ENCODE measurements around the gene CAMTA1. TPM values are rescaled to one million over a fixed set of nuclear protein-coding genes. Genes with fewer than 3 reads are reported as not detected.

CAMTA1 gene
- total RNA-seq, 1 donor from 2014 or later, result 38.1 TPM

DNA sequence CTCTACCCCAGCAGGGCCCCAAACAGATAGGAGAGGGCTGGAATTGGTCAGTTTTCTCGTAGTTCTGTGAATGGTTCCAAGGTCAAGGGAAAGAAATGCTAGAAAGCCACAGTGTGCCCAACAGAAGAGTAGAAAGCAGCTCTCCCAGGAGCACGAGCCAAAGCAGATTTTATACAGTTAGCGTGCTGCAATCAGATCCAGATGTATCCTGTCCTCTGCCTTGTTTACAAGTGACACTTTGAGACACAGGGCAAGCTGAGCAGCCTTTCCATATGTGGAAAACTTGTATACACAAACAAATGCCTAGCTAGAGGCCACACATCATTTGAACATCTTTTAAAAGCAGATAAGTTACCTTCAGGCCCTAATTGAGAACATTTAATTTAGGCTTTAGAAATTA, 992.3 kb downstream of the CAMTA1 start:
- H3K4me3 ChIP-seq (ENCODE audit: low read length in 3 of 3), result no peak overlapping the region
- H3K9me3 ChIP-seq (ENCODE audit: control insufficient read depth in 3 of 3, low read length in 3 of 3), result no peaks in the 10 kb centered on the region
- H3K36me3 ChIP-seq (ENCODE audit: control insufficient read depth in 3 of 3, insufficient read depth in 3 of 3, low read length in 3 of 3), result peaks cover 22 to 43% (median 36%) of the 10 kb centered on the region in 3 donors
- H3K9ac ChIP-seq (ENCODE audit: low read depth in 1 of 3, low read length in 3 of 3), result no peak overlapping the region
- peaks cover 0 to 7% (median 0%) of the 10 kb centered on the region in 3 donors for H3K4me1 ChIP-seq (ENCODE audit: control insufficient read depth in 3 of 3, insufficient read depth in 3 of 3, low read length in 3 of 3)
- H3K27ac ChIP-seq (ENCODE audit: low read depth, low read length), result no peak overlapping the region
- no peaks in the 10 kb centered on the region for H3K27me3 ChIP-seq (ENCODE audit: control insufficient read depth in 3 of 3, insufficient read depth in 3 of 3, low read length in 3 of 3)

DNA sequence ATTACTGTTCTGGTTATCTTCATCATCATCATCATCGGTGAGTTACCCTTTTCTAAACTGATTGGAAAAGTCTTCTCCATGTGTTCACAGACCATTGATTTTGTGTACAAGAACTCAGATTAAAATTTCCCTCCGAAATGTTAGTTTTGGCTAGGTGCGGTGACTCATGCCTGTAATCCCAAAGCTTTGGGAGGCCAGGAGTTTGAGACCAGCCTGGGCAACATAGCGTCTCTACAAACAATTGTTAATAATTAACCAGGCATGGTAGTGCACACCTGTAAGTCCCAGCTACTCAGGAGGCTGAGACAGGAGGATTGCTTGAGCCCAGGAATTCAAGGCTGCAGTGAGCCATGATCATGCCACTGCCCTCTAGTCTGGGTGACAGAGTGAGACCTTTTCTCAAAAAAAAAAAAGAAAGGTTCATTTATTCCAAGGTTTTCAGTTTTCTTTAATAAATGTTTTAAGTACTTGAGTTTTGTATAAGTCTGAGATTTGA, 992.9 kb downstream of the CAMTA1 start:
- H3K27me3 ChIP-seq (ENCODE audit: control insufficient read depth in 3 of 3, insufficient read depth in 3 of 3, low read length in 3 of 3), result no peaks in the 10 kb centered on the region

DNA sequence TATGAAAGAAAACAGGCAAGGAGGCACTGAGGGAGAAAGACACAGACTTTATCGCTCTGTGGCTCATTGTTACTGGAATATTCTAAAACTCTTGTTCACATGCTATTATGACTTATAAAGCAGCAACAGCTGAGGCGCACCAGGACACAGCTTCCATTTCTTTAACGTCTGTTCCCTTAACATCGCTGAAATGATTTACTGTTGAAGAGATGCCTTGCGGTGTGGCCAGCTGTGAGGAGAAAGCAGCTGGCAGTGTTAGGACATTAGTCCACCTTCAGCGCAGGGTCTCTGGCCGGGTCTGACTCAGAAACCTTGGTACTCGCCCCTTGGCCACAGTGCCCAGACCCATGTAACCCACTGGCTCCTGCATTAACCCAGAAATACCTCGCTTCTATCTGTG, 995.7 kb downstream of the CAMTA1 start:
- no peaks in the 10 kb centered on the region for H3K27me3 ChIP-seq (ENCODE audit: control insufficient read depth in 3 of 3, insufficient read depth in 3 of 3, low read length in 3 of 3)
- H3K36me3 ChIP-seq (ENCODE audit: control insufficient read depth in 3 of 3, insufficient read depth in 3 of 3, low read length in 3 of 3), result peaks cover 25 to 45% (median 38%) of the 10 kb centered on the region in 3 donors
- no peak overlapping the region for H3K9ac ChIP-seq (ENCODE audit: low read depth in 1 of 3, low read length in 3 of 3)
- H3K27ac ChIP-seq (ENCODE audit: low read depth, low read length), result no peak overlapping the region
- no peak overlapping the region for H3K4me3 ChIP-seq (ENCODE audit: low read length in 3 of 3)
- H3K9me3 ChIP-seq (ENCODE audit: control insufficient read depth in 3 of 3, low read length in 3 of 3), result no peaks in the 10 kb centered on the region
- H3K4me1 ChIP-seq (ENCODE audit: control insufficient read depth in 3 of 3, insufficient read depth in 3 of 3, low read length in 3 of 3), result peaks cover 11 to 21% (median 12%) of the 10 kb centered on the region in 3 donors

More for the DNA sequence above, 992.9 kb downstream of the CAMTA1 start:
- Histone ChIP-seq H3K36me3 (ENCODE audit: control insufficient read depth in 3 of 3, insufficient read depth in 3 of 3, low read length in 3 of 3) (peaks cover 20 to 39% (median 36%) of the 10 kb centered on the region in 3 donors), H3K9me3 (ENCODE audit: control insufficient read depth in 3 of 3, low read length in 3 of 3) (no peaks in the 10 kb centered on the region), H3K27ac (ENCODE audit: low read depth, low read length) (no peak overlapping the region), H3K9ac (ENCODE audit: low read depth in 1 of 3, low read length in 3 of 3) (no peak overlapping the region), H3K4me3 (ENCODE audit: low read length in 3 of 3) (no peak overlapping the region), H3K4me1 (ENCODE audit: control insufficient read depth in 3 of 3, insufficient read depth in 3 of 3, low read length in 3 of 3) (peaks cover 0 to 9% (median 3%) of the 10 kb centered on the region in 3 donors)

DNA sequence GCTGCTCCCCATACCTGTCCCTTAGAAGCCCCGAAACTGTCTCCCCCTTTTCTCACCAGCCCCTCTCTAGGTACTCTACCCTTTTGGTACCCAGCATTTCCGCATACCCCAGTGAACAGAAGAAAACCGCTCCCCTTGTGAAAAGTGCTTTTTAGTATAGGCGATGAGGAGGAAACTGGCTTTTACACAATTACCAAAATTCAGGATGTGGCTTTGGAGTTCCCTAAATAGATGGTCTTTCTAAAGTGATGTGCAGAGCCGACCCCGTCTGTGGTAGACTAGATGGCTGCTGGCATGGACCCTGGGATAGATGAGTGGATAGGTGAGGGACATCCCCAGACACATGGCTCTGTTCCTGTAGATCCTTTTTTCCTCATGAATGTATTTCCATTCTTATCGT, 996.2 kb downstream of the CAMTA1 start:
- Histone ChIP-seq H3K36me3 (ENCODE audit: control insufficient read depth in 3 of 3, insufficient read depth in 3 of 3, low read length in 3 of 3) (peaks cover 25 to 49% (median 42%) of the 10 kb centered on the region in 3 donors), H3K27ac (ENCODE audit: low read depth, low read length) (no peak overlapping the region), H3K9me3 (ENCODE audit: control insufficient read depth in 3 of 3, low read length in 3 of 3) (no peaks in the 10 kb centered on the region), H3K9ac (ENCODE audit: low read depth in 1 of 3, low read length in 3 of 3) (no peak overlapping the region), H3K4me3 (ENCODE audit: low read length in 3 of 3) (no peak overlapping the region), H3K4me1 (ENCODE audit: control insufficient read depth in 3 of 3, insufficient read depth in 3 of 3, low read length in 3 of 3) (peaks cover 12 to 24% (median 15%) of the 10 kb centered on the region in 3 donors), H3K27me3 (ENCODE audit: control insufficient read depth in 3 of 3, insufficient read depth in 3 of 3, low read length in 3 of 3) (no peaks in the 10 kb centered on the region)

DNA sequence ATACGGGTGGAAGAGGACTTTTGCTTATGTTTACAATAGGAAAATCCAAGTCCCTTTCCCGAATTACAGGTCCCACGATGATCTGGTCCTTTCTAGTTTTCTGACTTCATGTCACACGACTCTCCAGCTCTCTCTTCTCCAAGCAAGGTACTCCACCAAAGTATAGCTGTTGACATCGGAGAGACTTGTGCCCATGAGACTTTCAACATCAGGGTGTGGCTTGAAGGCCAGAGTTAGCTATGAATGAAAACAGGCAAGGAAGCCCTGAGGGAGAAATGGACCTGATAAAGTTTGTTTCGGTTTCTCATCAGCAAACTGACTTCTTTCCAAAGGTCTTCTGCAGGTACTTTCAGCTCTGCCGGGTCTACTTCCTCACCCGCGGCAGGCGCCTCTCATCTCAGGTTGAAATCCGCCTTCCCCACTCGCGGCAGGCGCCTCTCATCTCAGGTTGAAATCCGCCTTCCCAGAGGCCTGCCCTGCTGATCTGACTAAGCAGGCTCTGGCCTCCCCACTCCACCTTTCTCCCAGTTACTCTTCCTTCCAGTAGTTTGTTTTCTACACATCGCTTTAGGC, 996.8 kb downstream of the CAMTA1 start:
- Histone ChIP-seq H3K36me3 (ENCODE audit: control insufficient read depth in 3 of 3, insufficient read depth in 3 of 3, low read length in 3 of 3) (peaks cover 24 to 52% (median 45%) of the 10 kb centered on the region in 3 donors), H3K4me3 (ENCODE audit: low read length in 3 of 3) (no peak overlapping the region), H3K27ac (ENCODE audit: low read depth, low read length) (peak overlapping the region; percentile 90), H3K9ac (ENCODE audit: low read depth in 1 of 3, low read length in 3 of 3) (no peak overlapping the region), H3K27me3 (ENCODE audit: control insufficient read depth in 3 of 3, insufficient read depth in 3 of 3, low read length in 3 of 3) (no peaks in the 10 kb centered on the region), H3K4me1 (ENCODE audit: control insufficient read depth in 3 of 3, insufficient read depth in 3 of 3, low read length in 3 of 3) (peaks cover 12 to 29% (median 20%) of the 10 kb centered on the region in 3 donors), H3K9me3 (ENCODE audit: control insufficient read depth in 3 of 3, low read length in 3 of 3) (no peaks in the 10 kb centered on the region)

DNA sequence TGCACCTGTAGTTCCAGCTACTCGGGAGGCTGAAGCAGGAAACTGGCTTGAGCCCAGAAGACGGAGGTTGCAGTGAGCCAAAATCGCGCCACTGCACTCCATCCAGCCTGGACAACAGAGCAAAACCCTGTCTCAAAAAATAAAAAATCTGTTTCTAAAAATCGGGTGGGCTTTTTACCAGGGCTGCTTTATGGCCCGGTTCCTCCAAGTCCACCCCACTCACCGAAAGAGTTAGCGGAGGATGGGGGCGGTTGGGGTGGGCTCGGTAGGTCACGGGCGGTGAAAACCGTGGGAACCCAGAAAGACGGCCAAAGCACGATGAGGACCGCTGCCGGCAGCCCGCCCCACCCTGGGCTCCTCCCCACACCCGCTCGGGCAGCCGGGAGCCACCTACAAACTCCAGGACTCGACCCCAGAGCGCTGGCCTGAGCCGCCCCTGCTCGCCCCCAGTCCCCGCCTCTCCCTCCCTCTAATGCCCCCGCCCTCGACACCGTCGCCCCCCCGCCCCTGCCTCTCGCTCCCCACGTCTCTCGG, 998.0 kb downstream of the CAMTA1 start:
- no peaks in the 10 kb centered on the region for H3K27me3 ChIP-seq (ENCODE audit: control insufficient read depth in 3 of 3, insufficient read depth in 3 of 3, low read length in 3 of 3)
- peak overlapping the region; percentile 90 for H3K27ac ChIP-seq (ENCODE audit: low read depth, low read length)
- H3K4me1 ChIP-seq (ENCODE audit: control insufficient read depth in 3 of 3, insufficient read depth in 3 of 3, low read length in 3 of 3), result peaks cover 12 to 37% (median 20%) of the 10 kb centered on the region in 3 donors
- peaks cover 21 to 55% (median 42%) of the 10 kb centered on the region in 3 donors for H3K36me3 ChIP-seq (ENCODE audit: control insufficient read depth in 3 of 3, insufficient read depth in 3 of 3, low read length in 3 of 3)
- H3K9ac ChIP-seq (ENCODE audit: low read depth in 1 of 3, low read length in 3 of 3), result peak overlapping the region; percentile 61 to 80 (median 71)
- H3K4me3 ChIP-seq (ENCODE audit: low read length in 3 of 3), result peak overlapping the region; percentile 45 to 70 (median 68)
- no peaks in the 10 kb centered on the region for H3K9me3 ChIP-seq (ENCODE audit: control insufficient read depth in 3 of 3, low read length in 3 of 3)

DNA sequence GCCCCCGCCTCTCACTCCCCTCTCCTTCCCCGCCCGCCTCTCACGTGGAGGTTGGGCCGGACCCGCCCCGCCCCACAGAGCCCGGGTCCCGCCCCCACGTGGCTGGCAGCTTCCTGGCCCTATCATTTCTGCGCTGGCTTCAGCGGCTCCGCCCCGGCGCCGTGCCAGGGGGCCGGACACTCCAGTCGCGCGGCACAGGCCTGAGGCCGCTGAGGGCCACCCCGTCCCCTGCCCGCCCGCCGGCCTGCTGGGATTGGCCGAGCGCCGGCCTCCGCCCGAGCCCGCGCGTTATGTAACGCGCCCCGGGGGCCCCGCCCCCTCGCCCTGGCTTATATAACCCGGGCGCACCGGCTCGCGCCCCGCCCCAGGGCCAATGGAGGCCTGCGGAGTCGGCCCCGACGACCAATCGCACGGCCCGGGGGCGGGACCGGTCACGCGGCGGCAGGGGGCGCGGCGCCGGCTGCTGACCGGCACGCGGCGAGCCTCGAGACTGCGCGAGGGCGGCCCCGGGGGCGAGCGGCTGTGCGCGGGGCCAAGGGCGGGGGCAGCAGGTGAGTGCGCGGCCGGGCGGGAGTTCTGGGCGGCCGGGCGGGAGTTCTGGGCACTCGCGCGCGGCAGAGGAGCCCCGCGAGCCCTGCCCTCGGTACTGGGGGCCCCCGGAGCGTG, 998.7 kb downstream of the CAMTA1 start, which contains the start of gene PER3:
Gene PER3 (plus strand): TSS at position 466 of the 666 bp plus-strand sequence. CDS start 587 bp downstream, outside the sequence.
- peak within 1 kb of the TSS; percentile 81 to 93 (median 86) for H3K9ac ChIP-seq (ENCODE audit: low read depth in 1 of 3, low read length in 3 of 3)
- H3K36me3 ChIP-seq (ENCODE audit: control insufficient read depth in 3 of 3, insufficient read depth in 3 of 3, low read length in 3 of 3), result peaks cover 23 to 57% (median 44%) of the 10 kb centered on the region in 3 donors
- peak within 1 kb of the TSS; percentile 96 for H3K27ac ChIP-seq (ENCODE audit: low read depth, low read length)
- H3K9me3 ChIP-seq (ENCODE audit: control insufficient read depth in 3 of 3, low read length in 3 of 3), result no peaks in the 10 kb centered on the region
- H3K4me3 ChIP-seq (ENCODE audit: low read length in 3 of 3), result peak within 1 kb of the TSS; percentile 67 to 85 (median 82)
- H3K27me3 ChIP-seq (ENCODE audit: control insufficient read depth in 3 of 3, insufficient read depth in 3 of 3, low read length in 3 of 3), result no peaks in the 10 kb centered on the region
- H3K4me1 ChIP-seq (ENCODE audit: control insufficient read depth in 3 of 3, insufficient read depth in 3 of 3, low read length in 3 of 3), result peaks cover 12 to 37% (median 20%) of the 10 kb centered on the region in 3 donors

DNA sequence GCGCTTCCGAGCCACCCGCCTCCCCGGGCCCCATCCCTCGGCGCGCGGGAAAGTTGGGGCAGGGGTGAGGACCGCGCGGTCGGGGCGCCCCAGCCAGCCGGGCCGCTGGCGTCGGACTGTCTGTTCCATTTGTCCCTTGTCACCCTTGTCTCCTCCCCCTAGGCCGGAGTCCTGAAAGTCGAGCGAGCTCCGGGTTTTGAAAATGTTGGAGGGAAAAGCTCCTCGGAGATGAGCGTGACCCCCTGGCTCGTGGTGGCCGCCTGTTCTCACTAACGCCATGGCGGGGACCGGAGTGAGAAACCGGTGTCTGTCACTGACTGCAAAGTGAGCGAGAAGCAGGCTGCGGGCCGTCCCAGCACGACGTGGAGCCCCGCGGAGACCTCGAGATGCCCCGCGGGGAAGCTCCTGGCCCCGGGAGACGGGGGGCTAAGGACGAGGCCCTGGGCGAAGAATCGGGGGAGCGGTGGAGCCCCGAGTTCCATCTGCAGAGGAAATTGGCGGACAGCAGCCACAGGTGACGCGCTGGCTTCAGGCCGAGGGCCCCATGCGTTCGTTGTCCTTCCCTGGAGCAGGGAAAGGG, 999.3 kb downstream of the CAMTA1 start:
- Histone ChIP-seq H3K4me3 (ENCODE audit: low read length in 3 of 3) (peak overlapping the region; percentile 67 to 85 (median 82)), H3K9ac (ENCODE audit: low read depth in 1 of 3, low read length in 3 of 3) (peak overlapping the region; percentile 81 to 93 (median 86))

DNA sequence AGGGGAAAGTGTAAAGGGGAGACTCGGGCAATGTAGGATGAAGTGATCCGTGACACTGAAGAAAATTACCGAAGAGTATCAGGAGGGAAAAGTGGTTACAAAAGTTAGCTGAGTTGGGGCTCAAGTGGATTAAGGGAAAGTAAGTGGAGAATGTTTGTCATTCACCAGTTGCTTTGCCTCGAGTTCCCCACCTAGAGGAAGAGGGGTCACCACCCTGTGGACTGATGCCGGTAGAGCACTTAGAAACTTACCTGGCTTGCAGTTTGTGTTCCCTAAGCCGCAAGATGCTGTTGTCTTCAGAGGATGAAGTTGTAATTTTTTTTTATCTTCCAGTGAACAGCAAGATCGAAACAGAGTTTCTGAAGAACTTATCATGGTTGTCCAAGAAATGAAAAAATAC, 999.9 kb downstream of the CAMTA1 start:
- peak overlapping the region; percentile 96 for H3K27ac ChIP-seq (ENCODE audit: low read depth, low read length)
- H3K4me1 ChIP-seq (ENCODE audit: control insufficient read depth in 3 of 3, insufficient read depth in 3 of 3, low read length in 3 of 3), result peaks cover 12 to 37% (median 20%) of the 10 kb centered on the region in 3 donors
- no peaks in the 10 kb centered on the region for H3K9me3 ChIP-seq (ENCODE audit: control insufficient read depth in 3 of 3, low read length in 3 of 3)
- no peaks in the 10 kb centered on the region for H3K27me3 ChIP-seq (ENCODE audit: control insufficient read depth in 3 of 3, insufficient read depth in 3 of 3, low read length in 3 of 3)
- peak overlapping the region; percentile 81 to 93 (median 86) for H3K9ac ChIP-seq (ENCODE audit: low read depth in 1 of 3, low read length in 3 of 3)
- peaks cover 28 to 59% (median 45%) of the 10 kb centered on the region in 3 donors for H3K36me3 ChIP-seq (ENCODE audit: control insufficient read depth in 3 of 3, insufficient read depth in 3 of 3, low read length in 3 of 3)
- peak overlapping the region; percentile 67 to 85 (median 82) for H3K4me3 ChIP-seq (ENCODE audit: low read length in 3 of 3)

More for the DNA sequence above, 999.3 kb downstream of the CAMTA1 start:
- Histone ChIP-seq H3K27me3 (ENCODE audit: control insufficient read depth in 3 of 3, insufficient read depth in 3 of 3, low read length in 3 of 3) (no peaks in the 10 kb centered on the region), H3K4me1 (ENCODE audit: control insufficient read depth in 3 of 3, insufficient read depth in 3 of 3, low read length in 3 of 3) (peaks cover 12 to 37% (median 20%) of the 10 kb centered on the region in 3 donors), H3K9me3 (ENCODE audit: control insufficient read depth in 3 of 3, low read length in 3 of 3) (no peaks in the 10 kb centered on the region), H3K36me3 (ENCODE audit: control insufficient read depth in 3 of 3, insufficient read depth in 3 of 3, low read length in 3 of 3) (peaks cover 28 to 57% (median 45%) of the 10 kb centered on the region in 3 donors), H3K27ac (ENCODE audit: low read depth, low read length) (peak overlapping the region; percentile 96)
